Dermis microvascular lymphatic vessel endothelial cell (primary cell): ENCODE results near the gene SALL1. TPM values are rescaled to one million over a fixed set of nuclear protein-coding genes. Genes with fewer than 3 reads are reported as not detected.

Experiments used
- DNase-seq, 2 donors: peaks; one replicate each; pipeline versions ENCODE4 v3.0.0 to v3.0.0-alpha.2; 2010; ENCODE audit warnings: low read depth in 2 of 2
- total RNA-seq: library from RNA; depleted of rRNA; stranded (reverse); fragments of >200 nt; gene quantifications from 2 replicates; pipeline ENCODE4 v1.2.1, GENCODE V29; 2014

The SALL1 gene
- total RNA-seq, result under 0.01 TPM in 1 of 2 replicates, not detected in the other

GRCh38 chr16:51150888-51151320 is at the start of gene SALL1:
SALL1 (minus strand) TSS chr16:51151270; CDS start chr16:51151241, 29 bp downstream.
- no peak for DNase-seq

- DNase-seq, result no peak
Observed at GRCh38 chr16:51200793-51201192, 49.7 kb upstream of the SALL1 start.

GRCh38 chr16:51197953-51198748 is 47.1 kb upstream of the SALL1 start:
- no peak for DNase-seq

GRCh38 chr16:51193879-51194278 is 42.8 kb upstream of the SALL1 start:
- no peak for DNase-seq

GRCh38 chr16:51184702-51185433 is 33.8 kb upstream of the SALL1 start:
- DNase-seq, result no peak

GRCh38 chr16:51181503-51181811 is 30.4 kb upstream of the SALL1 start:
- DNase-seq, result no peak

GRCh38 chr16:51180719-51181502 is 29.8 kb upstream of the SALL1 start:
- DNase-seq, result no peak

GRCh38 chr16:51175081-51175480 is 24.0 kb upstream of the SALL1 start:
- no peak for DNase-seq

- no peak for DNase-seq
Observed at GRCh38 chr16:51172368-51172767, 21.3 kb upstream of the SALL1 start.

GRCh38 chr16:51168755-51169154 is 17.7 kb upstream of the SALL1 start:
- DNase-seq, result no peak

GRCh38 chr16:51167170-51167895 is 16.3 kb upstream of the SALL1 start:
- no peak for DNase-seq

GRCh38 chr16:51166541-51166940 is 15.5 kb upstream of the SALL1 start:
- DNase-seq, result no peak

GRCh38 chr16:51166091-51166490 is 15.0 kb upstream of the SALL1 start:
- DNase-seq, result no peak

GRCh38 chr16:51165043-51165442 is 14.0 kb upstream of the SALL1 start:
- DNase-seq, result no peak

- no peak for DNase-seq
Observed at GRCh38 chr16:51164574-51164973, 13.5 kb upstream of the SALL1 start.

- DNase-seq, result no peak
Observed at GRCh38 chr16:51163894-51164566, 13.0 kb upstream of the SALL1 start.

GRCh38 chr16:51163366-51163765 is 12.3 kb upstream of the SALL1 start:
- DNase-seq, result no peak

GRCh38 chr16:51161440-51162195 is 10.5 kb upstream of the SALL1 start:
- DNase-seq, result no peak

- no peak for DNase-seq
Observed at GRCh38 chr16:51159865-51160264, 8.8 kb upstream of the SALL1 start.

GRCh38 chr16:51159296-51159695 is 8.2 kb upstream of the SALL1 start:
- DNase-seq, result no peak
